ENCODE results near the gene ZNF860.
A peak's percentile ranks its signal among the peaks of the same experiment; 100 is the strongest.

The ZNF860 gene

DNA sequence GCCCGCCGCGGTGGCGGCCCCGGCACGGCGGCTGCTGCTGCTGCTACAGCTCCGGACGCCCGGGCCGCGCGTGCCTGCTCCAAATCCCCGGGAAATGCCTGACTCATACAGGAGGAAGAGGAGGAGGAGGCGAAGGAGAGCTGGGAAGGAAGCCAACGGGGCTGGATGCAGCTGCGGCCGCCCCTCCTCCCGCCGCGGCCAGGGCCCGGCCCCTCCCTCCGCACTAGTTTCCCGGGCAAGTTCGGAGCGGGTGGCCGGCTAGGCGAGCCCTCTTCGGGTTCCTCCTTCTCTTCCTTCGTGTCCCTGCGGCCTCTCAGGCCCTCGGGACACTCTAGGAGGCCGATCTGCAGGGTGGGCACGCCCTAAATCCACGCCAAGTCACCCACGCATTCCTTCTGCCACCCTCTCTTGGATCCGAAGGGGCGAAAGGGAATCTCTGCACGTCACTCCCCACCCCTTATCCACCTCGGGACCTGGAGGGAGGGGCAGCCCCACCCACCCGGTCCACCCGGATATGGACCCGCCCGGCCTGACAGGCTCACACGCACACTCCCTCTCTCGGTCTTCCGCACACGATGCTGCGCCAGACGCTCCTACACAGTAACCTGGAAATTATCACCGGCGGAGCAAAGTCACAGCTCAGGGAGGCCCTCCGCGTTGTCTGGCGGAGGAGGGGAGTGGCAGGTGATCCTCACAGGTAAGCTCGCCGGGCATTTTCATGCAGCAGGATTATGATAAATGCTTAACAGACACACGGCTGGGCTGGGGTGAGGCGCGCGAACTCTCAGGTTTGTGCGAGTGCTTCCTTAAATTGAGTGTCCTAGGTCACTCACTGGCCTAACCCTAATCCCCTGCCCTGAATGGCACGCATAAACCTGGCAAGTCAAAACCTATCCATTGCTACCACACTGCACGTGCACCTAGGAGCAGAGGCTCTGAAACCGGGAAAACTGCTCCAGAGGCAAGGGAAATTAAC is at the start of gene ZNF860, which contains the start of gene OSBPL10:
Gene ZNF860, plus strand, starts transcription at position 545 of the 976 bp plus-strand sequence. CDS start 7,330 bp downstream, outside the sequence.
Gene OSBPL10, minus strand, starts transcription at position 57 of the 976 bp plus-strand sequence. CDS start 83 bp downstream, outside the sequence.
- DNase-seq (ENCODE audit: low spot score): peak; percentile 41
- in situ Hi-C loops (cut with MboI; ENCODE audit: low sequenced_read_pairs, unreplicated experiment): no loop called here
- TF ChIP-seq, protein P1, sequence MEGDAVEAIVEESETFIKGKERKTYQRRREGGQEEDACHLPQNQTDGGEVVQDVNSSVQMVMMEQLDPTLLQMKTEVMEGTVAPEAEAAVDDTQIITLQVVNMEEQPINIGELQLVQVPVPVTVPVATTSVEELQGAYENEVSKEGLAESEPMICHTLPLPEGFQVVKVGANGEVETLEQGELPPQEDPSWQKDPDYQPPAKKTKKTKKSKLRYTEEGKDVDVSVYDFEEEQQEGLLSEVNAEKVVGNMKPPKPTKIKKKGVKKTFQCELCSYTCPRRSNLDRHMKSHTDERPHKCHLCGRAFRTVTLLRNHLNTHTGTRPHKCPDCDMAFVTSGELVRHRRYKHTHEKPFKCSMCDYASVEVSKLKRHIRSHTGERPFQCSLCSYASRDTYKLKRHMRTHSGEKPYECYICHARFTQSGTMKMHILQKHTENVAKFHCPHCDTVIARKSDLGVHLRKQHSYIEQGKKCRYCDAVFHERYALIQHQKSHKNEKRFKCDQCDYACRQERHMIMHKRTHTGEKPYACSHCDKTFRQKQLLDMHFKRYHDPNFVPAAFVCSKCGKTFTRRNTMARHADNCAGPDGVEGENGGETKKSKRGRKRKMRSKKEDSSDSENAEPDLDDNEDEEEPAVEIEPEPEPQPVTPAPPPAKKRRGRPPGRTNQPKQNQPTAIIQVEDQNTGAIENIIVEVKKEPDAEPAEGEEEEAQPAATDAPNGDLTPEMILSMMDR (IDR thresholded peaks at IDR 0.05; ENCODE audit: borderline replicate concordance, control extremely low read depth, extremely low read depth, insufficient read depth, missing control alignments): no peak

DNA sequence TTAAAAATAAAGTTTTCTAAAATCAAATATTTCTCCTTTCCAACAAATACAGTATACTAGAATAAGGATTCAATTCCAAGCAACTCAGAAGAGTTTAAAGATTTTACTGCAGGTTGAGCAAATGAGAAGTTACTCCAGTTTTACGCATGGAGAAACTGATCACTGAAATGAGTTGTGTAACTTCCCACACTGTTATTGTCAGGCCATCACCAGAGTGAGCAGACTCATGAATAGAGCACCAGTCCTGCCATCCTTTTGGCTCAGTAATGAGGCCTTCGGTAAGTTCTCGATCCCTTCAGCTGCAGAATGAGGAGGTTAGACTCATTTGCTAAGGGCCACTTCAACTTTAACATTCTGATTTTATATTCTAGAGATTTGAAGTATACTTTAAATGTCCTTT is 48.6 kb upstream of the ZNF860 start:
- no peak for DNase-seq (ENCODE audit: low spot score)
- TF ChIP-seq, protein P1 (IDR thresholded peaks at IDR 0.05; ENCODE audit: borderline replicate concordance, control extremely low read depth, extremely low read depth, insufficient read depth, missing control alignments): no peak
- in situ Hi-C loops (cut with MboI; ENCODE audit: low sequenced_read_pairs, unreplicated experiment): no loop called here

DNA sequence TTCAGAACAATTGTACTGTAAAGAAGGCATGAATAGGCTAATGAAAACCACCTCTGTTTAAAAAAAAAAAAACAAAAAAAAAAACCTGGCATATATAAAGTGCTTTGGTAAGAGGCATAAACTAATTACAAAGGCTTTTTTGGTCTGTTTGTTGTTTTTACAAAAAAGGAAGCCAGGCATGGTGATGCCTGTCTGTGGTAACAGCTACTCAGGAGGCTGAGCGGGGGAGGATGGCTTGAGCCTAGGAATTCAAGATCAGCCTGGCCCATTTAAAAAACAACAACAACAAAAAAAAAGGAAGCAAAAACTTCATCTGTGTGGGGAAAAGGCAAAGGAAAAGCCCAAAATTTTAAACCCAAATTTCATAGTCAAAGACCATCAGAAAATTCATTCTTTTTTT is 47.5 kb upstream of the ZNF860 start:
- in situ Hi-C loops (cut with MboI; ENCODE audit: low sequenced_read_pairs, unreplicated experiment): no loop called here
- no peak for DNase-seq (ENCODE audit: low spot score)

DNA sequence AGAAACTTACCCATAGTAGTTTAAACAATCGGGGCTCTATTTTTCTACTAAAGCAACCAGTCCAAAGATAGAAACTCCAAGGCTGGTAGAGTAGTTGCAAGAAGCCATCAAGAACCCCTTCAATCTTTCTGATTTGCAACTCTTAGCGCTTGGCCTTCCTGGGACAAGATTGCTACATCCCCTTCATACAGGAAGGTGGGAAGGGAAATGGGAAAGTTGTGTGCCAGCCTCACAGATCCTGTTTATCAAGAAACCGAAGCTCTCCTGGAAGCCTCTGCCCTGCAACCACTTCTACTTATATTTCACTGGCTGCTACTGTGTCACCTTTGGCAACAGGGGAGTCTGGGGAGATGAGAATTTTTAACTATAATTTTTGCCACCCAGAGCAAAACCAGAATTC is 46.7 kb upstream of the ZNF860 start:
- no peak for DNase-seq (ENCODE audit: low spot score)
- TF ChIP-seq, protein P1 (IDR thresholded peaks at IDR 0.05; ENCODE audit: borderline replicate concordance, control extremely low read depth, extremely low read depth, insufficient read depth, missing control alignments): no peak
- in situ Hi-C loops (cut with MboI; ENCODE audit: low sequenced_read_pairs, unreplicated experiment): no loop called here

More for the DNA sequence above, 47.5 kb upstream of the ZNF860 start:
- TF ChIP-seq, protein P1 (IDR thresholded peaks at IDR 0.05; ENCODE audit: borderline replicate concordance, control extremely low read depth, extremely low read depth, insufficient read depth, missing control alignments): no peak

DNA sequence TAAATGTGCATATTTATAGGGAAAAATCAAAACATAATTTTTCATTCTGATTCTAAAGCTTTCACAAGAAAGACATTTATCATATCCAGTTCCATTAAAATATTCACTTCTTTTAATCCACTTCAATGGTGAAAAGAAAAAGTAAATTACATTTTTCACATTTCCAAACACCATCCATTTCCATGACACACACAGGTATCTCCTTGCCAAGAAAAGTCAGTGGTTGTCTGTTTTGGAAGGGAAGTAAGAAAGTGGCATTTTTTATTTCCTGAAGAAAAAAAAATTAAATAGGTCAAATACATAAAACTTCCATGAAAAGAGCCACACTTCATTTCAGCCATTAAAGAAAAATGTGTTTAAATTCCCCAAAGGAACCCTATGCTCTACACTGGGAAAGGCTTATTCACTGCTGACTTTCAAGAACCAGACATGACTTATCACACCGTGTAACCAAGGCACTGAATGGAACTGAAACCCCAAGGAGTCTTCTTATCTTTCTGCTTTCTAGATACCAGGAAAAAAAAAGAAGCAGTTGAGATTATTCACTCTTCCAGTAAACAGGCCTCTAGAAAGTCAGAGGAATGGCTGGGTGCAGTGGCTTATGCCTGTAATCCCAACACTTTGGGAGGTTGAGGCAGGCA is 45.0 kb upstream of the ZNF860 start:
- no peak for DNase-seq (ENCODE audit: low spot score)
- TF ChIP-seq, protein P1 (IDR thresholded peaks at IDR 0.05; ENCODE audit: borderline replicate concordance, control extremely low read depth, extremely low read depth, insufficient read depth, missing control alignments): no peak
- in situ Hi-C loops (cut with MboI; ENCODE audit: low sequenced_read_pairs, unreplicated experiment): no loop called here

DNA sequence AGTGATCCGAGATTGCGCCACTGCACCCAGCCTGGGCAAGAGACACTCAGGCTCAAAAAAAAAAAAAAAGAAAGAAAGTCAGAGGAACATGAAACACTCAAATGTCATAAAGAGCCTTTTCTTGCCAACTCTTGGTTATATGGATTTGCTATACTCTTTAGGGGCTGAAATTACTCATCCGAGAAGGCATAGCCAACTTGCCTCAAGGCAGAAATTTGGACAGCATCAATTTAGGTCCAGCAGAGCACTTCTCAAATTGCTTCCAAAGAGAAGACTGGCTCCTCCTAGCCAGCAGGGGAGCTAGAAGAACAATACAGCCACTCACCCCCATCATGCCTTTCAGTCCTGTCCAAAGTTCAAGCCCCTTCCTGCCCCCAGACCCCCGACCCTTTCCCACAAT is 44.3 kb upstream of the ZNF860 start:
- in situ Hi-C loops (cut with MboI; ENCODE audit: low sequenced_read_pairs, unreplicated experiment): no loop called here
- DNase-seq (ENCODE audit: low spot score): no peak

More for the DNA sequence above, 44.3 kb upstream of the ZNF860 start:
- TF ChIP-seq, protein P1 (IDR thresholded peaks at IDR 0.05; ENCODE audit: borderline replicate concordance, control extremely low read depth, extremely low read depth, insufficient read depth, missing control alignments): no peak

Data from GM13976 (cell line).